Psoas muscle (tissue), 8 donors: ENCODE measurements around the gene MCOLN2. TPM values are rescaled to one million over a fixed set of nuclear protein-coding genes. Genes with fewer than 3 reads are reported as not detected.

Experiments
- ATAC-seq, 4 donors: fragments of 200-7000 bp; cut with Tn5 transposase; one replicate each; pipeline ENCODE4 v1.9.1; 2020; ENCODE audit warnings: moderate library complexity in 3 of 4, mild to moderate bottlenecking in 2 of 4
- DNase-seq, 2 donors: peaks; one replicate each; pipeline ENCODE4 v3.0.0-alpha.2; 2020
- H3K27ac ChIP-seq: fragments of 200-600 bp; one replicate; pipeline ENCODE4 v1.8.0; 2022
- H3K27me3 ChIP-seq, 3 donors: fragments of 200-600 bp in 1 of 3; one replicate each; pipeline versions ENCODE4 v1.6.1 to v1.8.0; 2013 to 2022; ENCODE audit warnings: low read length in 2 of 3, mild to moderate bottlenecking in 2 of 3, moderate library complexity in 1 of 3; ENCODE audit not compliant: insufficient read depth in 3 of 3
- H3K36me3 ChIP-seq, 2 donors: fragments of 200-600 bp in 1 of 2; one replicate each; pipeline versions ENCODE4 v1.6.1 to v1.8.0; 2013 to 2022; ENCODE audit warnings: low read depth in 1 of 2, mild to moderate bottlenecking in 1 of 2, moderate library complexity in 1 of 2; ENCODE audit not compliant: insufficient read depth in 1 of 2
- H3K4me1 ChIP-seq: fragments of 200-600 bp; one replicate; pipeline ENCODE4 v1.8.0; 2022
- H3K4me3 ChIP-seq: fragments of 200-600 bp; one replicate; pipeline ENCODE4 v1.8.0; 2022; ENCODE audit warnings: mild to moderate bottlenecking
- H3K9me3 ChIP-seq: fragments of 200-600 bp; one replicate; pipeline ENCODE4 v1.8.0; 2022
- WGBS, 3 donors: extraction: QIAGEN DNeasy Blood & Tissue Kit; methylation state at CpG; one replicate each; pipeline versions ENCODE4 v1.1.6 to v1.1.7; 2013; 5-methylcytosine and 5-hydroxymethylcytosine counted together
- intact Hi-C, 2 donors: fragments of 100-400 bp; cut with DNase I; formaldehyde crosslinking; loops; one replicate each; pipeline versions ENCODE4 v1.11.0 to v1.14.2; 2022
- polyA plus RNA-seq, 3 donors: library from polyadenylated mRNA; stranded (reverse); fragments of 200-250 nt; gene quantifications; one replicate each; pipeline ENCODE4 v1.2.3, GENCODE V29; 2013
- total RNA-seq, 4 donors: library from RNA; stranded (reverse); fragmentation: NEBNext Ultra II Directional in 2 of 4; extraction: Animal tissue kit (Norgen Biotek cat#: 25700) in 2 of 4; gene quantifications; one replicate each; pipeline versions ENCODE4 v1.2.1 to v1.2.4, GENCODE V29; 2021 to 2023
- TF ChIP-seq, protein P1 (sequence below): fragments of 200-600 bp; IDR thresholded peaks from one replicate; pipeline ENCODE4 v1.8.0; 2022; ENCODE audit warnings: antibody characterized with exemption
- donor health status: healthy with polysubstance abuse.
- donor health status: DM: no; HTN: no; CAD: no; lungs with moderate emphysema.
- donor health status: Bipolar disorder and iron deficiency.
- donor health status: healthy.
- donor health status: DM: yes; HTN: yes; CAD: no.
- donor health status: DM: no; HTN: no; CAD: no.
- donor health status: DM: no; HTN: no; CAD: no.
- donor health status: DM: yes; HTN: yes; CAD: no.

The MCOLN2 gene
- total and polyA plus RNA-seq, 7 donors: 0.03 to 0.54 (median 0.14) TPM; not detected in 3

DNA sequence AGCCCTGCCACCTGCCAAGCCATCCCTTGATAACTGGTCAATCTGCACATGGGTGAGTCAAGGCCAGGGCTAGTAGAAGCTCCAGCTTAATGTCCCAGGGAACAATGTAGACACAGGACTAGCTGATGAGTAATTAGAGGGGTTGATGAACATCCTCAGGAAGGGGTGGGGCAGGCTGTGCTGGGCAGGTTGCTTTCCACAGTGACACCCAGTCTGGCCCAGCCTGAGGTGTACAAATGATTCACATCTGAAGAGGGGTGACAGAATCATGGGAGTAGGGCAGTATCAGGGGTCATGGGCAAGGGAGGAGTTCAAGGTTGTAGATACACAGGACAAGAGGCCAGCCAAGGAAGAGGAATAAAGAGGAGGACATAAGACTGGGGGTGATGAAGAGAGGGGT lies 108.2 kb downstream of the MCOLN2 start:
- intact Hi-C loops: no loop called here
- H3K9me3 ChIP-seq: no peaks in the 10 kb centered on the region
- no peak overlapping the region for H3K4me3 ChIP-seq
- no peak overlapping the region for H3K27ac ChIP-seq
- ATAC-seq (no peak), DNase-seq (no peak)
- peaks cover 4 to 24% (median 8%) of the 10 kb centered on the region in 3 donors for H3K27me3 ChIP-seq
- no peaks in the 10 kb centered on the region for H3K4me1 ChIP-seq
- TF ChIP-seq, protein P1, sequence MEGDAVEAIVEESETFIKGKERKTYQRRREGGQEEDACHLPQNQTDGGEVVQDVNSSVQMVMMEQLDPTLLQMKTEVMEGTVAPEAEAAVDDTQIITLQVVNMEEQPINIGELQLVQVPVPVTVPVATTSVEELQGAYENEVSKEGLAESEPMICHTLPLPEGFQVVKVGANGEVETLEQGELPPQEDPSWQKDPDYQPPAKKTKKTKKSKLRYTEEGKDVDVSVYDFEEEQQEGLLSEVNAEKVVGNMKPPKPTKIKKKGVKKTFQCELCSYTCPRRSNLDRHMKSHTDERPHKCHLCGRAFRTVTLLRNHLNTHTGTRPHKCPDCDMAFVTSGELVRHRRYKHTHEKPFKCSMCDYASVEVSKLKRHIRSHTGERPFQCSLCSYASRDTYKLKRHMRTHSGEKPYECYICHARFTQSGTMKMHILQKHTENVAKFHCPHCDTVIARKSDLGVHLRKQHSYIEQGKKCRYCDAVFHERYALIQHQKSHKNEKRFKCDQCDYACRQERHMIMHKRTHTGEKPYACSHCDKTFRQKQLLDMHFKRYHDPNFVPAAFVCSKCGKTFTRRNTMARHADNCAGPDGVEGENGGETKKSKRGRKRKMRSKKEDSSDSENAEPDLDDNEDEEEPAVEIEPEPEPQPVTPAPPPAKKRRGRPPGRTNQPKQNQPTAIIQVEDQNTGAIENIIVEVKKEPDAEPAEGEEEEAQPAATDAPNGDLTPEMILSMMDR: no peak
- no peaks in the 10 kb centered on the region for H3K36me3 ChIP-seq

DNA sequence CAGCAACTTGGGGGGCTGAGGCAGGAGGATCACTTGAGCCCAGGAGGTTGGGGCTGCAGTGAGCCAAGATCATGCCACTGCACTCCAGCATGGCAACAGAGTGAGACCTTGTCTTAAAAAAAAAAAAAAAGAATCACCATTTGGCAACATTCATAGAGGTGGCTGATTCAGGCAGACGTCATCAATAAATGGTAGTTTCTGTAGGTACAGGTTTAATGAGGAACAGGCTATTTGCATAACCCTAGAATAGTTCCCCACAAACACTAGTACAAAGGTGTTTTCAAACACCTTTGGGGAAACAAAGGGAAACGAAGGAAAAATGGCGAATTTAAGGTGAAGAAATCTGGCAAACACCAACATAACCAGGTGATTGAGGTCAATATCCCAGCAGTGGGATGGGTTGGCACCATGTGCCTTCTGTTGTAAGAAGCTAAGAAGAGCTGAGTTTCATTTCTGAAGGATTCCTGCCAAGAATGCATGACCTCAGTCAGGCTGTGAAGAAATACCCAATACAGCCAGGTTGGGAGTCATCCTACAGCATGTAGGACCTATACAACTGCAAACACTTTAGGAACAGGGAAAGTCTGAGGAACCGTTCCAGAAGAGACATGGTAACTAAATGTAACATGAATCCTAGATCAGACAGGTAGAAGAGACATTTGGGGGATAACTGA lies 109.5 kb downstream of the MCOLN2 start:
- H3K9me3 ChIP-seq: no peaks in the 10 kb centered on the region
- H3K27ac ChIP-seq: no peak overlapping the region
- peaks cover 2 to 10% (median 4%) of the 10 kb centered on the region in 3 donors for H3K27me3 ChIP-seq
- ATAC-seq: no peak
- no peaks in the 10 kb centered on the region for H3K4me1 ChIP-seq
- DNase-seq: no peak
- 82 to 91% (median 88%) methylated on average over 4 of the region's 4 CpGs for WGBS, 3 donors
- TF ChIP-seq, protein P1: no peak
- intact Hi-C loops: no loop called here
- H3K4me3 ChIP-seq: no peak overlapping the region
- H3K36me3 ChIP-seq: no peaks in the 10 kb centered on the region

DNA sequence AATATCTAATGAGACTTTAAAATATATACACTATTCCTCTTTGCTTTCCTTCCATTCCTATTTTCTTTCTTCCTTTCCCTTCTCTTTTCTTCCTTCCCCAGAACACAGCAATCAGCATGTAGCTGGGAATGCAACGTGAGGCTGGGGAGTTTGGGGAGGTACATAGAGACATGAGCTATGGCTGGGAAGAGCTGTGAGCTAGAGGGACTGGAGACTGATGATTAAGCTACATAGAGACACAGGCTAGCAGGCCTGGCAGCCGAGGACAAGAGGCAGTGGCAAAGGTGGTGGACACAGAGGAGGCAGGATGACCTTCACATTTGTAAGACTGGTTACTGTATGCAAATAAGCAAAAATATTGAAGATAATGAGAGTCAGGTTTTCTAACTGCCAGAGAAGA lies 111.4 kb downstream of the MCOLN2 start:
- Histone ChIP-seq H3K36me3 (no peaks in the 10 kb centered on the region), H3K9me3 (peaks cover 5% of the 10 kb centered on the region), H3K4me3 (no peak overlapping the region), H3K27me3 (peaks cover 0 to 2% (median 0%) of the 10 kb centered on the region in 3 donors), H3K4me1 (no peaks in the 10 kb centered on the region), H3K27ac (no peak overlapping the region)
- DNase-seq (no peak), ATAC-seq (no peak)
- intact Hi-C loops: no loop called here
- TF ChIP-seq, protein P1: no peak
- 48 to 63% (median 57%) methylated on average over 2 of the region's 2 CpGs for WGBS, 3 donors

DNA sequence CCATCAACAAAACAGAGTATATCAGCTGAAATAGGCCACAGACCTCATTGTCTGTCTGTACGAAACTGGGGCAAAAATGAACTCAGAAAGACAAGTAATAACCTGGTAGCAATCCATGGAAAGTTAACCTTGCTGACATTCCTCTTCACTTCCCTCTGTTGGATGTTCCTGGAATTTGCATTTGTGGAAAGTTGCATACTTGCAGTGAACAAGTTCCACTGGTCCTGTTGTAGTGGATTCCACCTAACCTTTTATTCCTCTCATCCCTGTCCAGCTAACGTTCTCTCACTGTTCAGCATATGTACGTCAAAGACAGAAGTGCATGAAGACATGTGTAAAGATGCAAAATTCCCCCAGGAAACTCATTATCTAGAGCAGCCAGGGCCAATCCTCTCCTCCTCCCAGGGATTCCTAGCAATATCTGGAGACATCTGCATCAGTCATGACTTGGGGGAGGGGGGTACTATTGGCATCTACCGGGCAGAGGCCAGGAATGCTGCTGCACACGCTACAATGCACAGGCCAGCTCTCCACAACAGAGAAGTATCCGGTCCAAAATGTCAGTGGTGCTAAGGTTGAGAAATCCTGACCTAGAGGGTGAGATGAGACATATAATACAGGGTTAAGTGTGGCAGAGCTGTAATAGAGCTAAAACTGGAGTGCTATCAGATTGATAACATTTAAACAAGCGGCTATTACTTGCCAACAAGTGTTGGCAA lies 112.1 kb downstream of the MCOLN2 start:
- no peak overlapping the region for H3K27ac ChIP-seq
- ATAC-seq: no peak

More for the DNA sequence above, 112.1 kb downstream of the MCOLN2 start:
- Histone ChIP-seq H3K36me3 (no peaks in the 10 kb centered on the region), H3K9me3 (peaks cover 5% of the 10 kb centered on the region), H3K27me3 (peaks cover 0 to 2% (median 0%) of the 10 kb centered on the region in 3 donors), H3K4me1 (no peaks in the 10 kb centered on the region), H3K4me3 (no peak overlapping the region)
- WGBS, 3 donors: 46 to 77% (median 62%) methylated on average over 7 of the region's 7 CpGs
- DNase-seq: no peak
- TF ChIP-seq, protein P1: no peak
- intact Hi-C loops: no loop called here
